Activated T-helper 1 cell treated with anti-CD3 and anti-CD28 coated beads, Interleukin-2, amount 50 U/mL, for 16 hours (primary cell): ENCODE results near the gene GYG2.

Source experiments
- DNase-seq, 2 donors: peaks; one replicate each; pipeline ENCODE4 v3.0.0-alpha.2; 2020; ENCODE audit warnings: low read depth in 1 of 2, low spot score in 1 of 2

The GYG2 gene

GRCh38 chrX:2812161-2812907 is 16.4 kb upstream of the GYG2 start:
- DNase-seq = peak in 1 of 2 donors; percentile 15

DNA sequence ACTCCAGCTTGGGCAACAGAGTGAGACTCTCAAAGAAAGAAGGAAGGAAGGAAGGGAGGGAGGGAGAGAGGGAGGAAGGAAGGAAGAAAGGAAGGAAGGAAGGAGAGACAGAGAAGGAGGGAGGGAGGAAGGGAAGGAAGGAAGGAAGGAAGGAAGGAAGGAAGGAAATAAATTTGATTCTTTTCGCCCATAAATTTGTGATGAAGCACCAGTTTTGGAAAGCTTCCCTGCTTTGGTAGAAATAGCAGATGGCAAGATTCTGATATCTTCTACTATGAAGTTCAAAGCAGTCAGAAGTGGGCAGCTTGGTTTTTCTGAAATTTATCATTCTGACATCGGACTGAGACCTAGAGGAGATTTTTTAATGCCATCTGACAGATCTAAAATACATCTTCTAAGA is 11.7 kb upstream of the GYG2 start:
- DNase-seq = no peak

GRCh38 chrX:2819345-2820135 is 9.2 kb upstream of the GYG2 start:
- DNase-seq = no peak

- DNase-seq = no peak
Observed at GRCh38 chrX:2820136-2820771, 8.5 kb upstream of the GYG2 start.

- DNase-seq = no peak
Observed at GRCh38 chrX:2823795-2824386, 4.8 kb upstream of the GYG2 start.

- DNase-seq = no peak
Observed at GRCh38 chrX:2824886-2825285, 3.8 kb upstream of the GYG2 start.

DNA sequence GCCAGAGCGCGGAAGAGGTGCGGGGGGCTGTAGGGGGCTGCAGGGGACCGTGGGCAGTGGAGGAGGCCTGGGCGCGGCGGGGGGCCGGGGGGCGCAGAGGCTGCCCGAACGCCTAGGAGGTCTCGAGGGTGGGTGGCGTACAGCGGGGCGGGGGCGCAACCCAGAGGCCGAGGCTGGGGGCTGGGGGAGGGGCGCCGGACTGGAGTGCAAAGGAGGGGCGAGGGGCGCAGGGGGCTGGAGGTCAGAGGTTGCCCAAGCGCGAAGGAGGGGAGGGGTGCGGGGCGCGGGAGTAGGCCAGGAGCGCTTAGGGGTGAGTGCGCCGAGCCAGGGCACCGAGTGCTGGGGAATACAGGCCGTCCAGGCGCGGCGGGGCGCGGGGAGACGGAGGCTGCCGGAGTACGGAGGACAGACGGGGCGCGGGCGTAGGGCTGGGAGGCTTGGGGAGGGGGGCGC is 255 bp downstream of the GYG2 start:
- no peak for DNase-seq

- no peak for DNase-seq
Observed at GRCh38 chrX:2829469-2830246, 928 bp downstream of the GYG2 start.

- DNase-seq = no peak
Observed at GRCh38 chrX:2831471-2832228, 2.9 kb downstream of the GYG2 start.

DNA sequence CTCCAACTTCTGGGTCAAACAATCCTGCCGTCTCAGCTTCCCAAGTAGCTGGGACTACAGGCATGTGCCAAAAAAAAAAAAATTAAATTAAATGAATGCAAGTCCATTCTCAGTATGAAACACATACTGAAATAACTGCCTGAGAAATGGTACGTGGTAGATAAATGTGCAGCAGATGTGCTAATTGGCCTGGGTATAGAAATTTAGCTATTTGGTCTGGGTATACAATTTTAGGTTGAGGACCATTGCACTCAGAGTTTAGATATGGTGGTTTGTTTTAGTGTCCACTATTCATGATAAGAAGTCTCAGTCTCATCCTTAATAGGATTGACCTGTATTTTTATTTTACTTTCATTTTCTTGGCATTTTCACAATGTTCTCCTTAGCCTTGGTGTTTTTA is 9.2 kb downstream of the GYG2 start:
- DNase-seq = no peak

GRCh38 chrX:2840961-2841360 is 12.2 kb downstream of the GYG2 start:
- DNase-seq = no peak

DNA sequence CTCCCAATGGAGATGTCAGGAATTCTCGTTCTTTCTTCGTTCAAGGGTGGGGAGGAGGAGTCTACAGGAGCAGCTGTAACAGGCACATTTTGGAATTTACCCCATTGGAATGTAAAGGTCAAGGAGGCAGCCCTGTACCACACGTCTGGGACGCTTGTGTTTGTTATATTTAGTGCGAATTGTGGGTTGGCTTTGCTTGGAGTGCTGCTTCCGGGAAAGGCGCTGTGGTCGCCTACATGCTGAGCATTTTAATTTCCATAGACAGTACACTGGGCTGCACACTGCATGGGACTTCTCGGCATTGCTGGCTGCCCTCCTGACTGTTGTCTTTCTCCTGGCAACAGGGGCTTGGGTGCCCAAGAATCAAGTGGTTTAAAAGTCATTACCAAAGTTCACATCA is 12.8 kb downstream of the GYG2 start:
- no peak for DNase-seq

GRCh38 chrX:2846992-2847391 is 18.3 kb downstream of the GYG2 start:
- DNase-seq = no peak

DNA sequence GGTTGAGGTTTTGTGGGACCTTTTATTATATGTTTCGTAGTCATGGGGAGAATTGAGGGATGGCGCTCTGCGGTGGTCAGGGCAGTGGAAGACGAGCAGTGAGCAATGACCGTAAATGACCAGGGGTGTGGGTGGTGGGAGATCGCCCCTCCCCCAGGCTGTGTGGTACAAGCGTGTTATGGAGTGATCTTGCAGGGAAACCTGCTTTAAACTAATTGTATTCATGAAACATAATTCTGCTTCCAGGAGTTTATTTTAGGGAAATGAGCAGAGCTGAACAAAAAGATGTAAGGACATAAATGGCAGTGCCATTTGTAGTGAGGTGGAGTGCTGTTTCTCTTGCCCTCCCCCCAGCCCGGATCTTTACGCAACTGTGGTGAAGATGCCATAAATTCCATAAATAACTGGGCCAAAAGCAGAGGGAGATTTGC is 20.2 kb downstream of the GYG2 start:
- no peak for DNase-seq

- no peak for DNase-seq
Observed at GRCh38 chrX:2854918-2855317, 26.2 kb downstream of the GYG2 start.

DNA sequence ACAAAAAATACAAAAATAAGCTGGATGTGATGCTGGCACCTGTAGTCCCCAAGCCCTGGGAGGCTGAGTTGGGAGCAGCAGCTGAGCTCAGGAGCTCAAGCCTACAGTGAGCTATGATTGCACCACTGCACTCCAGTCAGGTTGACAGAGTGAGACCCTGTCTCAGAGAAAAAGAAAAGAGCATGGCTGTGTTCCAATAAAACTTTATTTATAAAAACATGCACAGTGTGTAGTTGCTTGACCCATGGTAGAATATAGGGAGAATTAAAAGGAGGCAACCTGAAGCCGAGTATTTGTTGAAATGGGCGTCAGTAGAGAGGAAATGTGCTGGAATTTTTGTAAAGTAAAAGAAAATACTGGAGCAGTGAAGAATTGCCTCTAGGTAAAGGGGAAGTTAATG is 27.0 kb downstream of the GYG2 start:
- DNase-seq = no peak

GRCh38 chrX:2857566-2857965 is 28.8 kb downstream of the GYG2 start:
- DNase-seq = no peak

GRCh38 chrX:2859197-2859797 is 30.6 kb downstream of the GYG2 start:
- DNase-seq = no peak

GRCh38 chrX:2862404-2862803 is 33.7 kb downstream of the GYG2 start:
- DNase-seq = no peak

DNA sequence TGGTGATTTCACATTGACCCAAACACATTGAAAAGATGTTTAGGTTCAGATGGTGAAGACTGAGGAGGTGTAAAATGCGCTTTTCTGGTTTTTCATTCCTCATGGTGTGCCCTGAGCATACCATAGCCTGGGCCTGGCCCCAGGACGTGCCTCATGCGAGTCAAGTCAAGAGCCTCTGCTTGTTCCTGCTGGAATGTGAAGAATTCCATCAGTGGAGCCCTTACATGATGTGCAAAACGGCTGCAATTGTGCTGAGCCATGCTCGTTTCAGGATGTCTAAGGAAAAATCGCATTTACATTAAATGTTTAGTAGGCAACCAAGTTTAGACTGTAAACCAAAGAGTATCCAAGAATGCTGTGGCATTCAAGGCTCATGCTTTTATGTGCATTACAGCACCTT is 34.9 kb downstream of the GYG2 start:
- DNase-seq = no peak
